ENCODE data around the gene ATF6.

ATF6 gene

GRCh38 chr1:161946071-161946987 is 180.2 kb downstream of the ATF6 start:
- DNase-seq, result no peak

- no peak for DNase-seq
Observed at GRCh38 chr1:161948435-161948834, 182.3 kb downstream of the ATF6 start.

GRCh38 chr1:161949548-161949947 is 183.4 kb downstream of the ATF6 start:
- DNase-seq, result no peak

- DNase-seq, result no peak
Observed at GRCh38 chr1:161950377-161950776, 184.3 kb downstream of the ATF6 start.

GRCh38 chr1:161951646-161952045 is 185.5 kb downstream of the ATF6 start:
- DNase-seq, result no peak

GRCh38 chr1:161952607-161953172 is 186.6 kb downstream of the ATF6 start:
- DNase-seq, result no peak

GRCh38 chr1:161953256-161953920 is 187.3 kb downstream of the ATF6 start:
- DNase-seq, result no peak

GRCh38 chr1:161954050-161954449 is 187.9 kb downstream of the ATF6 start:
- DNase-seq, result no peak

- DNase-seq, result no peak
Observed at GRCh38 chr1:161954466-161954865, 188.3 kb downstream of the ATF6 start.

- DNase-seq, result no peak
Observed at GRCh38 chr1:161955606-161956005, 189.5 kb downstream of the ATF6 start.

- no peak for DNase-seq
Observed at GRCh38 chr1:161956097-161956496, 190.0 kb downstream of the ATF6 start.

GRCh38 chr1:161956930-161957329 is 190.8 kb downstream of the ATF6 start:
- DNase-seq, result no peak

- no peak for DNase-seq
Observed at GRCh38 chr1:161958425-161958824, 192.3 kb downstream of the ATF6 start.

- DNase-seq, result no peak
Observed at GRCh38 chr1:161962091-161962887, 196.2 kb downstream of the ATF6 start.

- DNase-seq, result no peak
Observed at GRCh38 chr1:161966067-161966466, 199.9 kb downstream of the ATF6 start.

- no peak for DNase-seq
Observed at GRCh38 chr1:161970036-161970435, 203.9 kb downstream of the ATF6 start.

- DNase-seq, result no peak
Observed at GRCh38 chr1:161970633-161971032, 204.5 kb downstream of the ATF6 start.

- no peak for DNase-seq
Observed at GRCh38 chr1:161972828-161973227, 206.7 kb downstream of the ATF6 start.

GRCh38 chr1:161973924-161974845 is 208.1 kb downstream of the ATF6 start:
- no peak for DNase-seq

- peak; percentile 67 for DNase-seq
Observed at GRCh38 chr1:161978011-161978790, 212.1 kb downstream of the ATF6 start.

- no peak for DNase-seq
Observed at GRCh38 chr1:161981126-161981525, 215.0 kb downstream of the ATF6 start.

Data from RPMI8226 (cell line).